ENCODE data around the gene FAAP24.
"Not testable (repeated sequence)": the region's sequence is repeated elsewhere in the genome, so short reads cannot be mapped to it uniquely, and the experiment has no call there.

FAAP24 gene, protein sequence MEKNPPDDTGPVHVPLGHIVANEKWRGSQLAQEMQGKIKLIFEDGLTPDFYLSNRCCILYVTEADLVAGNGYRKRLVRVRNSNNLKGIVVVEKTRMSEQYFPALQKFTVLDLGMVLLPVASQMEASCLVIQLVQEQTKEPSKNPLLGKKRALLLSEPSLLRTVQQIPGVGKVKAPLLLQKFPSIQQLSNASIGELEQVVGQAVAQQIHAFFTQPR

GRCh38 chr19:32971715-32972540 is at the start of gene FAAP24, which contains the start of gene CEP89:
FAAP24 (plus strand) TSS chr19:32972242; CDS start chr19:32973197, 955 bp downstream.
CEP89 (minus strand) TSS chr19:32971958; CDS start chr19:32971874, 84 bp downstream.
- peak; percentile 98 to 100 for DNase-seq

DNA sequence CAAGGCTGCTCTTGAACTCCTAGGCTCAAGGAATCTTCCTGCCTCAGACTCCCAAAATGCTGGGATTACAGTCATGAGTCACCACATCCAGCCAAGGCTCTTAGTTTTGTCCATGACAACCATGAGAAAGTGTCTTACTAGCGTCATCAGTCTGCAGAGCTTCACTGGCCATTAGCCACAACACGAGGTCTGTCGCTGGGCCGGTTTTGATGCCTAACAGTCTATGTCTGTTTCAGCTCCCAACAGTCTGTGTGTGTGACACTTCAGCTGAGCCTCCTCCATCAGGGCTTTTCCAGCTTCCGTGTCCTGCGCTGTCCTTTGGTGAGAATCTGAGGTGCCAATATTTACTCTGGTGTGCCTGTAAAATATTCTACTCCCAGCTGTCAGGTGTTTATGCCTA is 47.8 kb upstream of the FAAP24 start:
- no peak for DNase-seq

- no peak for DNase-seq
These were observed 43.2 kb upstream of the FAAP24 start for GRCh38 chr19:32928806-32929205.

- DNase-seq = no peak
These were observed 41.5 kb upstream of the FAAP24 start for GRCh38 chr19:32930567-32930966.

- DNase-seq = no peak
These were observed 38.5 kb upstream of the FAAP24 start for GRCh38 chr19:32933571-32933970.

GRCh38 chr19:32935629-32936028 is 36.4 kb upstream of the FAAP24 start:
- no peak for DNase-seq

DNA sequence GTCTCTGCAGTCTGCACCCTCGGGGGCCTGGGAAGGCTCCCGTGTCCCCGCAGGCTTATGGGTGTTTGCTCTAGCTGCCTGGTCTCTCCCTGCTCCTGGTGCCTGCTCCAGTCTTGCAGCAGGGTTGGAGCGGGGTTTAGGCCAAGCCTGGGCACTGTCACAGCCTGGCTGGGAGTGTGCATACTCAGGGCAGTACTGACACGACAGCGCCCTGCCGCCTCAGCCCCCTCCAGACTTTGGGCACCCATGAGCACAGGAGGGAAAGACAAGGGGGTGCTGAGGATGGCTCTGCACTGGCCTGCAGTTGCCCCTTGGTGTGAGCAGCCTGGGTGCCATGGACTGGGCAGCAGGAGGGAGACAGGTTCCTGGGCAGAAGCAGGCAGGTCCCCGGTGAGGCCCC is 36.0 kb upstream of the FAAP24 start:
- no peak for DNase-seq

DNA sequence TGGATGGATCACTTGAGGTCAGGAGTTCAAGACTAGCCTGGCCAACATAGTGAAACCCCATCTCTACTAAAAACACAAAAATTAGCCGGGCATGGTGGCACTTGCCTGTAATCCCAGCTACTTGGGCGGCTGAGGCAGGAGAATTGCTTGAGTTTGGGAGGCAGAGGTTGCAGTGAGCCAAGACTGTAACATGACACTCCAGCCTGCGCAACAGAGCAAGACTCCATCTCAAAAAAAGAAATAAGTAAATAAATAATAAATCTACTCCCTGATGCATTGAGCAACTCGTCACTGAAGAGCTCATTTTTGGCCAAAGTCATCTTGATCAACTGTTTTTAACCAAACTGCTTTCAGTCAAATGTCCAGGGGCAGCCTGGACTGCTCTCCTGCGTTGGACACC is 30.8 kb upstream of the FAAP24 start:
- DNase-seq = not testable (repeated sequence)

- DNase-seq = peak in 1 of 2 experiments; percentile 4
These were observed 26.8 kb upstream of the FAAP24 start for GRCh38 chr19:32945260-32945659.

GRCh38 chr19:32966750-32967149 is 5.3 kb upstream of the FAAP24 start:
- DNase-seq = no peak

DNA sequence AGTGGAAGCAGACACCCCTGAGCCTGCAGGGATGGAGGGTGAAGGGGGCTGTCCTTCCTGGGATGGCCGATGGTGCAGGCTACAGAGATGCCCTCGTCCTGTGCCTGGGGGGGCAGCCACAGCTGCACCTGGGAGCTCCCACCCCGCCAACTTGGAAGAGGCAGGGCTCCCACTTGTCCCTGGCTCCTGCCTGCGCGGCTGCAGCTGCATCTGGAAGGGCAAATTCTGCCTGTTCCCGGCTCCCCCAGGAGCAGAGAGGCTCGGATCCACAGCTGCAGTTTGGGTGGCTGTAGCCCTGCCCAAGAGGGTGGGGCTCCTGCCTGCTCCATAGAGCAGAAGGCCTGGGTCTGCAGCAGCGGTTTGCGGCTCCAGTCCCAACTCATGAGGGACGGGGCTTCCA is 2.5 kb upstream of the FAAP24 start:
- no peak for DNase-seq

GRCh38 chr19:32971012-32971595 is 938 bp upstream of the FAAP24 start:
- DNase-seq = no peak

DNA sequence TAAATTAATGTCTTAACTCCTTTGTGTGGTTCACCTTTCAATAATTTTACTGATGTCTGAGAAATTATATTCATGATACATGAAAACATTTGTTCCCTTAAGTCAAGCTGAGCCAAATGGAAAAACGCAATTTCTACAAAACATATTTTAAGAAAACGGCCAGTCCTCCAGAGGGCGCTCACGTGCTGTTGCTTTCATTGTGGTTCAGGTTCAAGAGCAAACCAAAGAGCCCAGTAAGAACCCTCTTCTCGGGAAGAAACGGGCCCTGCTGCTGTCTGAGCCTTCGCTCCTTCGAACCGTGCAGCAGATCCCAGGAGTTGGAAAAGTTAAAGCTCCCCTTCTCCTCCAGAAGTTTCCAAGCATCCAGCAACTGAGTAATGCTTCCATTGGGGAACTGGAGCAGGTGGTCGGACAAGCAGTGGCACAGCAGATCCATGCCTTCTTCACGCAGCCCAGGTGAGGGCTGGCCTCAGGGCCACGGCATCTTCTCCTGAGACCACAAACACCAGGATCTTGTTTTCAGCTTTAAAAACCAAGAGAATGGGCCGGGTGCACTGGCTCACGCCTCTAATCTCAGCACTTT is 4.3 kb downstream of the FAAP24 start:
- DNase-seq = peak; percentile 45 to 52

- DNase-seq = no peak
These were observed 5.2 kb downstream of the FAAP24 start for GRCh38 chr19:32977280-32977679.

DNA sequence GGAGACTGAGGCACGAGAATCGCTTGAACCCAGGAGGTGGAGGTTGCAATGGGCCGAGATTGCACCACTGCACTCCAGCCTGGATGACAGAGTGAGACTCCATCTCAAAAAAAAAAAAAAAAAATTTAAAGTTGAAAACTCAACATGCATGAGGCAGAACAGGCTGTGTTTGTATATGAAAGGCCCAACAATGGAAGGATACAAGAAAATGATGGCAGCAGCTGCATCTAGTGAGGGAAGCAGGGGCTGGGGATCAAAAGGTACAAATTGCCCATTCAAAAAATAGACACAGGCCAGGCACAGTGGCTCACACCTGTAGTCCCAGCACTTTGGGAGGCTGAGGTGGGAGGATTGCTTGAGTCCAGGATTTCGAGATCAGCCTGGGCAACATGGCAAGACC is 5.8 kb downstream of the FAAP24 start:
- not testable (repeated sequence) for DNase-seq

DNA sequence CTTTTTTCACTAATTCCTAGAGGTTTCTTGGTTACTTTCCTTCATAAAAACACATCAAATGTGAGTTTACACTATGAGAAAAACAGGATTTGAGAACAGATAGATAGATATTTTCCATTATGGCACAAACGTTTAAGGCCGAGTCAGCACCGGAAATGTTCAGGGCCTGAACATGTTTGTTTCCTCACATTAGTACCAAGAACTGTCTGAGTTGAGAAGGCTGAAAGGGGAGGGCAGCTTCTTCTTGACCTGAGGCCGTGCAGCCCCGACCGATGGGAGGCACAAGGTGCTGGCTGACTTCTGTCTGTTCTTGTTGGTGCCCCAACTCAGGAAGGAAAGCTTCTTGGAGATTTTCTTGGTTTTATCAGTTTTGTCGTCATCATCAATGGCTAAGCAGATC is 7.8 kb downstream of the FAAP24 start:
- DNase-seq = not testable (repeated sequence)

DNA sequence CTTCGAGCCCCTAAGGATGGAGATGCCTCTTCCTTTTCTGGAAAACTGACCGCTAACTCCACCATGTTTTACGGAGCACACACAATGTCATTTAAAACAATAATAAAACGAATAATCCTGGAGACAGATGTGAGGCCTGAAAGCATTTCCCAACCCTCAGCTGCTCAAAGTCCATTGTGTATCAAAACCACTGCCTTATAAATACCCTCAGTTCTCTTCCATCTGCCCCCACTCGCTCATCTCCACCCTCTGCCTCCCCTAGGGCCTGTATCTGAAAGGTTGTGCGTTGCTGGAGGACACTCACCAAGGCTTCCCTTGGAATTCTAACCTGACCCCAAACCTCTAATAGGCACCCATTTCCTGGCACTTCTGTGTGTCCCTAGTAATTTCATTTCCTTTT is 10.4 kb downstream of the FAAP24 start:
- DNase-seq = not testable (repeated sequence)

- DNase-seq = not testable (repeated sequence)
These were observed 16.2 kb downstream of the FAAP24 start for GRCh38 chr19:32988254-32988653.

DNA sequence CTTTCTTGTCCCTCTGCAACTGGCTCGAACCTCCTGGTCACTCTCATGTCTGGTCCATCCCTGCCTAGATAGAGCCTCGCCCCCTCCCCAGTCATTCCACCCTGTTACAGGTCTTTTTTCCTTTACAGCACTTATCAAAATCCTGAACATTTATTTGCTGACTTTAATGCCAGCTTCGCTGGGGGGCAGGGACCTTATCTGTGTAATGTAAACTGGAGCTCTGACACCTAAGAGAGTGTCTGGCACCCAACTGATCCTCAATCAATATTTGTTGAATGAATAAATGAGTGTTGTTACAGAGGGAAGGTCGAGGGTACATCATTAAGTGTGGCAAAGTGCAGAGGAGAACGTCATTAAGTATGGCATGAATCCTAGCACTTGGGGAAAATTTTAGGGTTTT is 16.7 kb downstream of the FAAP24 start:
- DNase-seq = no peak

DNA sequence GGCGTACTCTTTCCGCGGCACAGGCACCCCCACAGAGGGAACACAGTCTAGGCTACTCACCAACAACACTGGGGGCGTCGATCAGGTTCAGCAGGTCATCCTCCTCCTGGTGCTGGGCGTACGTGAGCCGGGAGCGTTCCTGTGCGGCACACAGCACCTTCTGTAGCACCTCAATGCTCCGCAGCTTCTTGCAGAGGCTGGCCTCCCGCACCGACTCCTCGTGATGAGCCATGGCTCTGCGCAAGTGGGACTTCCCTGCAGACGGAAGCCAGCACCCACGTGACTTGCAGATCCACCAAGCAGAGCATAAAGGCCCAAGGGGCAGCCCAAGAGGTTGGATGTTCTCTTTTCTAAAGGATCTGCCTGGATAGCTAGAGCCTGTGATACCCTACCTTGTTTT is 23.9 kb downstream of the FAAP24 start:
- DNase-seq = not testable (repeated sequence)

- not testable (repeated sequence) for DNase-seq
These were observed 25.0 kb downstream of the FAAP24 start for GRCh38 chr19:32997061-32997464.

DNA sequence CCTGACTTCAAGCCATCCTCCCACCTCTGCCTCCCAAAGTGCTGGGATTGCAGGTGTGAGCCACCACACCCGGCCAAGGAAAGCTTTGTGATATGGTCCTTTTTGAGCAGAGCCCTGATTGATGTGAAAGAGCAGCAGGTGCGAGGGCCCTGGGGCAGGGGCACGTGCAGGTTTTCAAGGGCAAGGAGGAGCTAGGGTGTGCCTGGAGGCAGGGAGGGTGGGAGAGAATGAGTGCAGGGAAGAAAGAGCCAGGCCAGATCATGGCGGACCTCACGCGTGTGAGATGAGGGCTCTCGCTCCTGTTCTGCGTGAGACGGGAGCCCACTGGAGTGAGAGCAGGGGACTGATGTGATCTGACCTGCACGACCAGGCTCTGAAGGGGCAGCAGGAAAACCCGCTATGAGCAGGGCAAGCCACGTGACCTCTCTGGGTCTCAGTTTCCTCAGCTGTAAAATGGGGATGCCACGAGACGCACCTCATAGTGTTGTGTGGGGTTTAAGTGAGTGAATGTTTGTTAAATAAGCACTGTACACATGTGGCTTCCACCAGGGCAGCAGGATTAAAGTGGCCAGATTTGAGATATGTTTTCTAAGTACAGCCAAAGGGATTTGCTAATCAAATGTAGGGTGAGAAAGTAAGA is 25.8 kb downstream of the FAAP24 start:
- no peak for DNase-seq

DNA sequence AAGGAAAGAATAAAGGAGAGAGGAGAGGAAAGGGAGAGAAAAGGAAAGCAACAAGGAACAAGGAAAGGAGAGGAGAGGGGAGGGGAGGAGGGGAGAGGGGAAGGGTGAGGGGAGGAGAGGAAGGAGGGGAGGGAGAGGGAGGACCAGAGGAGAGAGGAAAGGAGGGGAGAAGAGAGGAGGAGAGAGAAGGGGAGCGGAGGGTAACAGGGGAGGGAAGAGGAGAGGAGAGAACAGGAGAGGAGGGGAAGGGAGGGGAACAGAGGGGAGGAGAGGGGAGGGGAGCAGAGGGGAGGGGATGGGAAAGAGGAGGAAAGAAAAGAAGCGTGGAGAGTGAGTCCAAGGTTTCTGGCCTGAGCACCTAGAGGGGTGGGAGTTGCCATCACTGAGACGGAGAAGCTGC is 26.7 kb downstream of the FAAP24 start:
- DNase-seq = no peak
